Activated CD8-positive, alpha-beta T cell treated with anti-CD3 and anti-CD28 coated beads for 36 hours (primary cell): ENCODE data around the gene LIN37. TPM values are rescaled to one million over a fixed set of nuclear protein-coding genes. Genes with fewer than 3 reads are reported as not detected.
"Not testable (repeated sequence)": the region's sequence is repeated elsewhere in the genome, so short reads cannot be mapped to it uniquely, and the experiment has no call there.

ENCODE experiments used
- ATAC-seq: fragments of 200-7000 bp; cut with Tn5 transposase; one replicate; pipeline ENCODE4 v1.10.0; 2021; ENCODE audit warnings: mild to moderate bottlenecking, moderate library complexity
- CTCF ChIA-PET: fragments of 350-600 bp; sonication (Branson Sonifier 250); formaldehyde crosslinking; loops from one replicate; lab custom pipeline; 2021; ENCODE audit warnings: antibody characterized with exemption; lab: Charles Lee
- POLR2A ChIA-PET: fragments of 350-600 bp; sonication (Branson Sonifier 250); formaldehyde crosslinking; loops from one replicate; lab custom pipeline; 2021; ENCODE audit warnings: antibody characterized with exemption; lab: Charles Lee
- DNase-seq: peaks from one replicate; pipeline ENCODE4 v3.0.0-alpha.2; 2020
- H3K27ac Mint-ChIP-seq: one replicate; pipeline ENCODE4 v1.8.0; 2021; ENCODE audit warnings: mild to moderate bottlenecking, mixed read lengths
- H3K27me3 Mint-ChIP-seq: one replicate; pipeline ENCODE4 v1.8.0; 2021; ENCODE audit warnings: mixed read lengths
- H3K36me3 Mint-ChIP-seq: one replicate; pipeline ENCODE4 v1.8.0; 2021; ENCODE audit warnings: low read depth, mixed read lengths
- H3K4me1 Mint-ChIP-seq: one replicate; pipeline ENCODE4 v1.8.0; 2021; ENCODE audit warnings: low read depth, mixed read lengths
- H3K4me3 Mint-ChIP-seq: one replicate; pipeline ENCODE4 v1.8.0; 2021; ENCODE audit warnings: mild to moderate bottlenecking, moderate library complexity, mixed read lengths
- H3K9me3 Mint-ChIP-seq: one replicate; pipeline ENCODE4 v1.8.0; 2021; ENCODE audit warnings: mixed read lengths
- CTCF ChIP-seq: fragments of 200-600 bp; IDR thresholded peaks from one replicate; pipeline ENCODE4 v1.8.0; 2022; ENCODE audit warnings: antibody characterized with exemption, mild to moderate bottlenecking
- intact Hi-C: fragments of 100-400 bp; cut with micrococcal nuclease; formaldehyde crosslinking; loops from one replicate; pipeline ENCODE4 v1.10.0; 2022
- total RNA-seq, 2 experiments: library from RNA; stranded (reverse); gene quantifications; one replicate each; pipeline ENCODE4 v1.2.3, GENCODE V29; 2021

Gene LIN37
- total RNA-seq, 2 experiments from 2014 or later, result 4.5 to 7.8 TPM

GRCh38 chr19:35723671-35724070 lies 24.7 kb upstream of the LIN37 start:
- Mint-ChIP-seq H3K4me1 (peaks cover 29% of the 10 kb centered on the region), H3K36me3 (peaks cover 82% of the 10 kb centered on the region), H3K27me3 (no peaks in the 10 kb centered on the region), H3K4me3 (no peak overlapping the region), H3K27ac (no peak overlapping the region), H3K9me3 (no peaks in the 10 kb centered on the region)
- intact Hi-C loops, result no loop called here
- DNase-seq, result no peak
- no peak for ATAC-seq
- CTCF ChIA-PET, result no interaction called here
- TF ChIP-seq CTCF, result no peak
- POLR2A ChIA-PET, result interaction anchor here (0.9 to 9.5 kb wide), 8 partner anchors 8 to 44 kb away, joined by 3 to 105 read pairs (median 6); partner anchors contain the start of genes LIN37, PSENEN and U2AF1L4

- H3K36me3 Mint-ChIP-seq, result peaks cover 79% of the 10 kb centered on the region
- H3K9me3 Mint-ChIP-seq, H3K4me3 Mint-ChIP-seq, CTCF ChIA-PET, H3K27ac Mint-ChIP-seq, ATAC-seq, intact Hi-C loops, DNase-seq, H3K27me3 Mint-ChIP-seq: not testable (repeated sequence)
- POLR2A ChIA-PET, result interaction anchor here (1.1 to 9.5 kb wide), 7 partner anchors 7 to 24 kb away, joined by 3 to 105 read pairs (median 6); partner anchors contain the start of genes LIN37, PSENEN and U2AF1L4
- H3K4me1 Mint-ChIP-seq, result peaks cover 24% of the 10 kb centered on the region
These were observed 24.2 kb upstream of the LIN37 start for GRCh38 chr19:35724132-35724531.

GRCh38 chr19:35724560-35724959 lies 23.8 kb upstream of the LIN37 start:
- no peak overlapping the region for H3K4me3 Mint-ChIP-seq
- POLR2A ChIA-PET, result interaction anchor here (1.4 to 9.5 kb wide), 4 partner anchors 7 to 24 kb away, joined by 3 to 105 read pairs (median 36); partner anchors contain the start of gene LIN37
- no peak for TF ChIP-seq CTCF
- no peaks in the 10 kb centered on the region for H3K9me3 Mint-ChIP-seq
- no peak overlapping the region for H3K27ac Mint-ChIP-seq
- no peaks in the 10 kb centered on the region for H3K27me3 Mint-ChIP-seq
- CTCF ChIA-PET, result interaction anchor here (1.7 kb wide), 1 partner anchor 30 kb away, joined by 4 read pairs; no protein-coding TSS in a partner anchor
- peaks cover 78% of the 10 kb centered on the region for H3K36me3 Mint-ChIP-seq
- intact Hi-C loops, result no loop called here
- peaks cover 20% of the 10 kb centered on the region for H3K4me1 Mint-ChIP-seq
- DNase-seq, result no peak
- no peak for ATAC-seq

- intact Hi-C loops, result no loop called here
- Mint-ChIP-seq H3K4me3 (no peak overlapping the region), H3K9me3 (no peaks in the 10 kb centered on the region), H3K27me3 (no peaks in the 10 kb centered on the region), H3K4me1 (peaks cover 14% of the 10 kb centered on the region), H3K27ac (no peak overlapping the region), H3K36me3 (peaks cover 78% of the 10 kb centered on the region)
- ChIA-PET CTCF (interaction anchor here (1.7 kb wide), 1 partner anchor 31 kb away, joined by 4 read pairs; no protein-coding TSS in a partner anchor), POLR2A (interaction anchor here (0.8 to 9.5 kb wide), 3 partner anchors 11 to 64 kb away, joined by 5 to 105 read pairs (median 16); no protein-coding TSS in a partner anchor)
- no peak for ATAC-seq
- no peak for DNase-seq
- TF ChIP-seq CTCF, result no peak
These were observed 23.0 kb upstream of the LIN37 start for GRCh38 chr19:35725216-35725861.

- no peak overlapping the region for H3K4me3 Mint-ChIP-seq
- intact Hi-C loops, result no loop called here
- CTCF ChIA-PET, result interaction anchor here (1.2 to 1.5 kb wide), 3 partner anchors 13 to 92 kb away, joined by 3 to 4 read pairs (median 3); no protein-coding TSS in a partner anchor
- no peak for ATAC-seq
- H3K9me3 Mint-ChIP-seq, result no peaks in the 10 kb centered on the region
- H3K27ac Mint-ChIP-seq, result no peak overlapping the region
- peaks cover 8% of the 10 kb centered on the region for H3K4me1 Mint-ChIP-seq
- H3K36me3 Mint-ChIP-seq, result peaks cover 75% of the 10 kb centered on the region
- TF ChIP-seq CTCF, result no peak
- H3K27me3 Mint-ChIP-seq, result no peaks in the 10 kb centered on the region
- DNase-seq, result no peak
- POLR2A ChIA-PET, result interaction anchor here (0.9 to 9.5 kb wide), 7 partner anchors 9 to 35 kb away, joined by 3 to 105 read pairs (median 6); partner anchors contain the start of genes IGFLR1 and KMT2B
These were observed 21.1 kb upstream of the LIN37 start for GRCh38 chr19:35727053-35727955.
